Ascending aorta (tissue), 2 donors: ENCODE measurements around the gene SOX9. TPM values are rescaled to one million over a fixed set of nuclear protein-coding genes. Genes with fewer than 3 reads are reported as not detected.

Experiments
- DNase-seq, 2 donors: peaks; one replicate each; pipeline ENCODE4 v3.0.0-alpha.2; 2019; ENCODE audit warnings: low spot score in 2 of 2
- H3K27ac ChIP-seq, 2 donors: fragments of 200-600 bp; sonication (generic); one replicate each; pipeline ENCODE4 v1.5.1; 2016 to 2017; ENCODE audit warnings: mild to moderate bottlenecking in 1 of 2
- H3K27me3 ChIP-seq: fragments of 200-600 bp; sonication (generic); one replicate; pipeline ENCODE4 v1.5.1; 2017
- H3K36me3 ChIP-seq, 2 donors: fragments of 200-600 bp; sonication (generic); one replicate each; pipeline ENCODE4 v1.5.1; 2016
- H3K4me1 ChIP-seq, 2 donors: fragments of 200-600 bp; sonication (generic); one replicate each; pipeline ENCODE4 v1.5.1; 2016 to 2017; ENCODE audit warnings: mild to moderate bottlenecking in 1 of 2
- H3K4me3 ChIP-seq, 2 donors: fragments of 200-600 bp; sonication (generic); one replicate each; pipeline ENCODE4 v1.5.1; 2016 to 2017; ENCODE audit warnings: mild to moderate bottlenecking in 1 of 2
- H3K9me3 ChIP-seq, 2 donors: fragments of 200-600 bp; sonication (generic); one replicate each; pipeline ENCODE4 v1.5.1; 2016
- CTCF ChIP-seq, 3 experiments: fragments of 200-600 bp in 2 of 3; fragments of 450-650 bp in 1 of 3; sonication (generic) in 2 of 3; IDR thresholded peaks; one replicate each; pipeline ENCODE4 v1.5.1; 2016 to 2019; ENCODE audit warnings: antibody characterized with exemption in 3 of 3, mild to moderate bottlenecking in 1 of 3, moderate library complexity in 1 of 3
- intact Hi-C: fragments of 100-400 bp; cut with DNase I; formaldehyde crosslinking; loops from one replicate; pipeline ENCODE4 v1.15.1; 2023
- total RNA-seq: library from RNA; depleted of rRNA; stranded (reverse); fragments of >200 nt; gene quantifications from one replicate; pipeline ENCODE4 v1.1.0, GENCODE V29; 2016

SOX9 gene
- total RNA-seq, 1 donor from 2014 or later, result 2.4 TPM

GRCh38 chr17:72158895-72159885 lies 38.4 kb downstream of the SOX9 start:
- no peak overlapping the region for H3K4me3 ChIP-seq
- no peaks in the 10 kb centered on the region for H3K36me3 ChIP-seq
- intact Hi-C loops, result no loop called here
- no peak for DNase-seq
- H3K27ac ChIP-seq, result no peak overlapping the region
- H3K9me3 ChIP-seq, result peaks cover 0 to 3% of the 10 kb centered on the region in 2 donors
- H3K4me1 ChIP-seq, result no peaks in the 10 kb centered on the region
- H3K27me3 ChIP-seq, result no peaks in the 10 kb centered on the region
- no peak for TF ChIP-seq CTCF (IDR thresholded peaks at IDR 0.05)

GRCh38 chr17:72162569-72162968 lies 41.7 kb downstream of the SOX9 start:
- no peak for TF ChIP-seq CTCF (IDR thresholded peaks at IDR 0.05)
- H3K36me3 ChIP-seq, result no peaks in the 10 kb centered on the region
- no peaks in the 10 kb centered on the region for H3K27me3 ChIP-seq
- H3K4me1 ChIP-seq, result no peaks in the 10 kb centered on the region
- DNase-seq, result no peak
- no peak overlapping the region for H3K27ac ChIP-seq
- intact Hi-C loops, result no loop called here
- H3K9me3 ChIP-seq, result peaks cover 0 to 3% of the 10 kb centered on the region in 2 donors
- no peak overlapping the region for H3K4me3 ChIP-seq

- no peak overlapping the region for H3K4me3 ChIP-seq
- H3K27me3 ChIP-seq, result no peaks in the 10 kb centered on the region
- intact Hi-C loops, result no loop called here
- no peaks in the 10 kb centered on the region for H3K36me3 ChIP-seq
- H3K9me3 ChIP-seq, result peaks cover 0 to 3% of the 10 kb centered on the region in 2 donors
- TF ChIP-seq CTCF (IDR thresholded peaks at IDR 0.05), result no peak
- H3K27ac ChIP-seq, result no peak overlapping the region
- no peaks in the 10 kb centered on the region for H3K4me1 ChIP-seq
- DNase-seq, result no peak
Observed at GRCh38 chr17:72163474-72163873, 42.7 kb downstream of the SOX9 start.

- Histone ChIP-seq H3K27me3 (no peaks in the 10 kb centered on the region), H3K27ac (no peak overlapping the region), H3K36me3 (no peaks in the 10 kb centered on the region), H3K9me3 (peaks cover 0 to 3% of the 10 kb centered on the region in 2 donors), H3K4me1 (no peaks in the 10 kb centered on the region), H3K4me3 (no peak overlapping the region)
- intact Hi-C loops, result no loop called here
- DNase-seq, result no peak
- no peak for TF ChIP-seq CTCF (IDR thresholded peaks at IDR 0.05)
Observed at GRCh38 chr17:72164158-72164739, 43.4 kb downstream of the SOX9 start.

GRCh38 chr17:72165192-72165866 lies 44.5 kb downstream of the SOX9 start:
- H3K4me1 ChIP-seq, result no peaks in the 10 kb centered on the region
- no peak overlapping the region for H3K27ac ChIP-seq
- H3K36me3 ChIP-seq, result no peaks in the 10 kb centered on the region
- H3K4me3 ChIP-seq, result no peak overlapping the region
- TF ChIP-seq CTCF (IDR thresholded peaks at IDR 0.05), result no peak
- intact Hi-C loops, result no loop called here
- H3K27me3 ChIP-seq, result no peaks in the 10 kb centered on the region
- DNase-seq, result no peak
- peaks cover 0 to 3% of the 10 kb centered on the region in 2 donors for H3K9me3 ChIP-seq
